Measurements from ENCODE around the gene CAPN2.

CAPN2 gene

DNA sequence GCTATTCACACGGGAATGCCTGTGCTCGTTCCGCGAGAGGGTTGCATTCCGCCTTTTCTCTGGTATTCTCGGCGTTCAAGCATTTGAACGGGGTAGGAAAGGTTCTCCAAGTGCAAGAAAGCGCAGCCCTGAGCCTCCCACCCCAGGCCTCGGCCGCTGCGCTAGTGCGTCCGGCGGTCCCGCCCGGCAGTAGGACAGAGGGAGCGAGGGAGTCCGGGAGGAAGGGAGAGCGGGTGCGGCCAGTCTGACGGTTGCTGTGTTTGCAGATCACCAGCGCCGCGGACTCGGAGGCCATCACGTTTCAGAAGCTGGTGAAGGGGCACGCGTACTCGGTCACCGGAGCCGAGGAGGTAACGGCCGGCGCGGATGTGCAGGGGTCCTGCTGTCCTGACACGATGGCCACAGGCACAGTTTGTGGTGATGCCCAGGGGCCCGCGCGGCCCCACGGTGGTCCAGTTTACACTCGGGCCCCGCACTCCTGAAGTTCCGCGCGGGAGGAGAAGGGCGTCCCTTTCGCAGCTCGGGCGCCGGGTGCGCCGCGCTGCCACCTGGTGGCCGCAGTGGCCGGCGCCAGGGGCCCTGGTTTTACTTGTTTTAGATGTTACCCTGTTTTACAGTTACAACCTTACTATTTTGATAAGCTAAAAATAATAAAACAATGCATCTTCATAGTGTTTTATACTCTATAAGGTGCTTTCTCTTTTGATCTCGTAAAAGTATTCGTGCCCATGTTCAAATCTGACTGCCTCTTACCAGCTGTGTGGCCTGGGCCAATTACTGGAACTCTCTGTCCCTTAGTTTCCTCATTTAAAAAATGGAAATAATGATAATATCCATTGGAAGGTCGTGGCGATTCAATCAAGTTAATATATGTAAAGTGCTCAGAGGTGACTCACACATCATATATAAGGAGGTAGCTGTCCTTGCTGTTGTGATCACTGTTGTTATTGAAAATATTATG lies 36.7 kb downstream of the CAPN2 start:
- Histone ChIP-seq H3K9me3 (ENCODE audit: insufficient read depth, low read length) (no peaks in the 10 kb centered on the region), H3K79me2 (ENCODE audit: low read length) (no peaks in the 10 kb centered on the region), H3K4me3 (ENCODE audit: low read length) (peak overlapping the region; percentile 66), H3K27me3 (ENCODE audit: low read depth, low read length) (no peaks in the 10 kb centered on the region), H3K27ac (ENCODE audit: low read length) (no peak overlapping the region), H3K4me2 (ENCODE audit: low read length) (peak overlapping the region; percentile 77), H3K4me1 (ENCODE audit: low read length) (peaks cover 11% of the 10 kb centered on the region; the same call in 1 of the 2 replicates), H3K9ac (ENCODE audit: low read length) (no peak overlapping the region), H3K36me3 (replicated peaks; ENCODE audit: low read depth, low read length) (no peaks in the 10 kb centered on the region), H2AFZ (ENCODE audit: low read depth, low read length) (no peak overlapping the region), H4K20me1 (ENCODE audit: insufficient read depth, low read length) (no peaks in the 10 kb centered on the region)
- no peak for TF ChIP-seq EZH2phosphoT487 (IDR thresholded peaks at IDR 0.05; ENCODE audit: low read depth)
- peak; percentile 96 for TF ChIP-seq CTCF (IDR thresholded peaks at IDR 0.05; ENCODE audit: low read depth, low read length)

DNA sequence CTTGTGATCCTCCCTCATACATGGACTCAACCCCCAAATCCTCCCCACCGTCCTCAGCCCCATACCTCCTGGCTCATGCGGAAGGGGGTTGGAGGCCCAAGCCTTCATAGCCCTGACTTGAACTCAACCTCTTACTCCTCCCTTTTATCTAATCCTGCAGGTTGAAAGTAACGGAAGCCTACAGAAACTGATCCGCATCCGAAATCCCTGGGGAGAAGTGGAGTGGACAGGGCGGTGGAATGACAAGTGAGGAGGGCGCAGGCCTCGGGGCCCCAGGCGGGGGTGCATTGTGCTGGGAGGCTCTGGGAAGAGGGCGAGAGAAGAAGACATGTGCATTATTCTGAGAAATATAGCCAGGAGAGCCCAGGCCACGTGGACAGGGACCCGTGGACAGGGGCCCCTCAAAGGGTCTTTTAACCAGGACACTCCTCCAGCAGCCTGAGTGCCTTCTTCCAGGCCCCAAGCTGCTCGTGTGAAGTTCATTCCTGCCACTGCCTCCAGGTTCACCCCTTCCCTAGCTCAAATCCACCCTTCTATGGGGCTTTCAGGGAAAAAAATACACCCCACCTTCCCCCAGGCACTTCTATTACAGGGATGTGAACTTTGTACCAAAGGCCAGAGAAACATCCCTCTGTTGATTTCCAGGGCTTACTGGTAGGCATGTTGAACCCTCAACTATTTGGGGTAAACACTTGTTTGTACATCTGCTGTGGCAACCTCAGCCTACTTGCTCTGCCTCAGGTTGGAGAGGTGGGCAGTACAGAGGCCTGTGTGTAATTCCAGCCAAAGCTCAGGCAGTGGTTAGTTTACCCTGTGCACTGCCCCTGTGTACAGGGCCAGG lies 38.6 kb downstream of the CAPN2 start:
- no peaks in the 10 kb centered on the region for H3K27me3 ChIP-seq (ENCODE audit: low read depth, low read length)
- H3K4me2 ChIP-seq (ENCODE audit: low read length): no peak overlapping the region
- peaks cover 11% of the 10 kb centered on the region; the same call in 1 of the 2 replicates for H3K4me1 ChIP-seq (ENCODE audit: low read length)
- no peaks in the 10 kb centered on the region for H3K79me2 ChIP-seq (ENCODE audit: low read length)
- no peak overlapping the region for H3K27ac ChIP-seq (ENCODE audit: low read length)
- no peaks in the 10 kb centered on the region for H3K9me3 ChIP-seq (ENCODE audit: insufficient read depth, low read length)
- no peak overlapping the region for H3K4me3 ChIP-seq (ENCODE audit: low read length)
- no peak overlapping the region for H3K9ac ChIP-seq (ENCODE audit: low read length)
- TF ChIP-seq EZH2phosphoT487 (IDR thresholded peaks at IDR 0.05; ENCODE audit: low read depth) (no peak), CTCF (IDR thresholded peaks at IDR 0.05; ENCODE audit: low read depth, low read length) (no peak)
- no peaks in the 10 kb centered on the region for H3K36me3 ChIP-seq (replicated peaks; ENCODE audit: low read depth, low read length)
- no peaks in the 10 kb centered on the region for H4K20me1 ChIP-seq (ENCODE audit: insufficient read depth, low read length)
- no peak overlapping the region for H2AFZ ChIP-seq (ENCODE audit: low read depth, low read length)

GRCh38 chr1:223751696-223752095 lies 39.4 kb downstream of the CAPN2 start:
- Histone ChIP-seq H3K4me3 (ENCODE audit: low read length) (no peak overlapping the region), H3K79me2 (ENCODE audit: low read length) (no peaks in the 10 kb centered on the region), H3K4me2 (ENCODE audit: low read length) (no peak overlapping the region), H3K27me3 (ENCODE audit: low read depth, low read length) (no peaks in the 10 kb centered on the region), H3K4me1 (ENCODE audit: low read length) (peaks cover 11% of the 10 kb centered on the region; the same call in 1 of the 2 replicates), H3K9me3 (ENCODE audit: insufficient read depth, low read length) (no peaks in the 10 kb centered on the region), H4K20me1 (ENCODE audit: insufficient read depth, low read length) (no peaks in the 10 kb centered on the region), H3K36me3 (replicated peaks; ENCODE audit: low read depth, low read length) (no peaks in the 10 kb centered on the region), H3K27ac (ENCODE audit: low read length) (no peak overlapping the region), H2AFZ (ENCODE audit: low read depth, low read length) (no peak overlapping the region), H3K9ac (ENCODE audit: low read length) (no peak overlapping the region)
- TF ChIP-seq EZH2phosphoT487 (IDR thresholded peaks at IDR 0.05; ENCODE audit: low read depth) (no peak), CTCF (IDR thresholded peaks at IDR 0.05; ENCODE audit: low read depth, low read length) (no peak)
